ENCODE results near the gene GSK3B. TPM values are rescaled to one million over a fixed set of nuclear protein-coding genes. Genes with fewer than 3 reads are reported as not detected.

The GSK3B gene
- total RNA-seq, 1 experiment from 2014 or later, result 50.0 TPM

DNA sequence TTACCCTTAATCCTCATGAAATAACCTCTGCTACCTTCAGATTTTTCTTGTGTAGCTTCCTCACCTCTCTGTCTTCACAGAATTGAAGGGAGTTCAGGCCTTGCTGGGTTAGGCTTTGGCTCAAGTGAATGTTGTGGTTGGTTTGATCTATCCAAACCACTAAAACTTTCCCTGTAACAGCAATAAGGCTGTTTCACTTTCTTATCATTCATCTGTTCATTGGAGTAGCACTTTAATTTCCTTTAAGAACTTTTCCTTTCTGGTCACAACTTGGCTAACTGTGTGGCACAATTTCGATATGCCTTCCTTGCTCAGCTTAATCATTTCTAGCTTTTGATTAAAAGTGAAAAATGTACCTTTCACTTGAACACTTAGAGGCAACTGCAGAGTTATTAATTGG, 182.5 kb downstream of the GSK3B start:
- RAD21 ChIA-PET (ENCODE audit: low non-redundant PET in 1 of 2, low total read pairs in 2 of 2, uncharacterized antibody in 2 of 2, unreplicated experiment in 2 of 2), result no interaction called here
- no TSS peak for BruUV-seq (replicated peaks)

More for the DNA sequence above, 182.5 kb downstream of the GSK3B start:
- Histone ChIP-seq H3K9ac (ENCODE audit: low read length) (no peak overlapping the region), H3K4me3 (replicated peaks in 1 of 2; ENCODE audit: low read depth in 1 of 2, low read length in 2 of 2) (no peak overlapping the region), H3K27ac (ENCODE audit: low read depth, low read length) (no peak overlapping the region), H2AFZ (ENCODE audit: low read depth, low read length, poor library complexity, severe bottlenecking) (no peak overlapping the region), H3K27me3 (ENCODE audit: insufficient read depth, low read length) (no peaks in the 10 kb centered on the region), H3K9me2 (ENCODE audit: insufficient read depth) (no peaks in the 10 kb centered on the region), H4K20me1 (ENCODE audit: insufficient read depth) (0 out of 2 replicates have a peak, but pooled peaks cover 5% of the 10 kb centered on the region), H3K9me3 (ENCODE audit: control insufficient read depth in 1 of 2, insufficient read depth in 1 of 2, low read depth in 1 of 2, low read length in 2 of 2) (no peaks in the 10 kb centered on the region), H3K4me2 (ENCODE audit: low read length) (no peak overlapping the region), H3K36me3 (ENCODE audit: control insufficient read depth in 1 of 2, insufficient read depth in 2 of 2, low read length in 2 of 2) (no peaks in the 10 kb centered on the region), H3K4me1 (ENCODE audit: control insufficient read depth in 1 of 2, insufficient read depth in 2 of 2, low read length in 2 of 2) (no peaks in the 10 kb centered on the region), H3K79me2 (ENCODE audit: insufficient read depth, low read length) (no peaks in the 10 kb centered on the region)
- no peak for TF ChIP-seq POLR2A (IDR thresholded peaks at IDR 0.05; ENCODE audit: borderline replicate concordance, extremely low read depth, insufficient read depth, insufficient read length)
- TF ChIP-seq RAD21 (IDR thresholded peaks at IDR 0.05; ENCODE audit: low read depth), result no peak
- TF ChIP-seq, protein P1, sequence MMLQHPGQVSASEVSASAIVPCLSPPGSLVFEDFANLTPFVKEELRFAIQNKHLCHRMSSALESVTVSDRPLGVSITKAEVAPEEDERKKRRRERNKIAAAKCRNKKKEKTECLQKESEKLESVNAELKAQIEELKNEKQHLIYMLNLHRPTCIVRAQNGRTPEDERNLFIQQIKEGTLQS (IDR thresholded peaks at IDR 0.05), result no peak
- TF ChIP-seq CBX3 (IDR thresholded peaks at IDR 0.05; ENCODE audit: low read depth), result no peak
- no peak for TF ChIP-seq ZFX (IDR thresholded peaks at IDR 0.05)
- no peak for TF ChIP-seq SRF (IDR thresholded peaks at IDR 0.05; ENCODE audit: low read depth)
- TF ChIP-seq, protein P2, sequence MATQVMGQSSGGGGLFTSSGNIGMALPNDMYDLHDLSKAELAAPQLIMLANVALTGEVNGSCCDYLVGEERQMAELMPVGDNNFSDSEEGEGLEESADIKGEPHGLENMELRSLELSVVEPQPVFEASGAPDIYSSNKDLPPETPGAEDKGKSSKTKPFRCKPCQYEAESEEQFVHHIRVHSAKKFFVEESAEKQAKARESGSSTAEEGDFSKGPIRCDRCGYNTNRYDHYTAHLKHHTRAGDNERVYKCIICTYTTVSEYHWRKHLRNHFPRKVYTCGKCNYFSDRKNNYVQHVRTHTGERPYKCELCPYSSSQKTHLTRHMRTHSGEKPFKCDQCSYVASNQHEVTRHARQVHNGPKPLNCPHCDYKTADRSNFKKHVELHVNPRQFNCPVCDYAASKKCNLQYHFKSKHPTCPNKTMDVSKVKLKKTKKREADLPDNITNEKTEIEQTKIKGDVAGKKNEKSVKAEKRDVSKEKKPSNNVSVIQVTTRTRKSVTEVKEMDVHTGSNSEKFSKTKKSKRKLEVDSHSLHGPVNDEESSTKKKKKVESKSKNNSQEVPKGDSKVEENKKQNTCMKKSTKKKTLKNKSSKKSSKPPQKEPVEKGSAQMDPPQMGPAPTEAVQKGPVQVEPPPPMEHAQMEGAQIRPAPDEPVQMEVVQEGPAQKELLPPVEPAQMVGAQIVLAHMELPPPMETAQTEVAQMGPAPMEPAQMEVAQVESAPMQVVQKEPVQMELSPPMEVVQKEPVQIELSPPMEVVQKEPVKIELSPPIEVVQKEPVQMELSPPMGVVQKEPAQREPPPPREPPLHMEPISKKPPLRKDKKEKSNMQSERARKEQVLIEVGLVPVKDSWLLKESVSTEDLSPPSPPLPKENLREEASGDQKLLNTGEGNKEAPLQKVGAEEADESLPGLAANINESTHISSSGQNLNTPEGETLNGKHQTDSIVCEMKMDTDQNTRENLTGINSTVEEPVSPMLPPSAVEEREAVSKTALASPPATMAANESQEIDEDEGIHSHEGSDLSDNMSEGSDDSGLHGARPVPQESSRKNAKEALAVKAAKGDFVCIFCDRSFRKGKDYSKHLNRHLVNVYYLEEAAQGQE (IDR thresholded peaks at IDR 0.05; ENCODE audit: low read depth), result no peak
- TF ChIP-seq EZH2phosphoT487 (IDR thresholded peaks at IDR 0.05; ENCODE audit: borderline replicate concordance), result no peak
- TF ChIP-seq SIN3A (IDR thresholded peaks at IDR 0.05; ENCODE audit: low read depth), result no peak
- TF ChIP-seq POLR2AphosphoS5 (IDR thresholded peaks at IDR 0.05; ENCODE audit: low read depth, low read length), result no peak
- TF ChIP-seq, protein P3, sequence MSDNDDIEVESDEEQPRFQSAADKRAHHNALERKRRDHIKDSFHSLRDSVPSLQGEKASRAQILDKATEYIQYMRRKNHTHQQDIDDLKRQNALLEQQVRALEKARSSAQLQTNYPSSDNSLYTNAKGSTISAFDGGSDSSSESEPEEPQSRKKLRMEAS (IDR thresholded peaks at IDR 0.05), result no peak
- no peak for TF ChIP-seq YY1 (IDR thresholded peaks at IDR 0.05; ENCODE audit: extremely low read depth, insufficient replicate concordance, low read depth, low read length)
- TF ChIP-seq SP1 (IDR thresholded peaks at IDR 0.05; ENCODE audit: low read depth), result no peak
- TF ChIP-seq, protein P4, sequence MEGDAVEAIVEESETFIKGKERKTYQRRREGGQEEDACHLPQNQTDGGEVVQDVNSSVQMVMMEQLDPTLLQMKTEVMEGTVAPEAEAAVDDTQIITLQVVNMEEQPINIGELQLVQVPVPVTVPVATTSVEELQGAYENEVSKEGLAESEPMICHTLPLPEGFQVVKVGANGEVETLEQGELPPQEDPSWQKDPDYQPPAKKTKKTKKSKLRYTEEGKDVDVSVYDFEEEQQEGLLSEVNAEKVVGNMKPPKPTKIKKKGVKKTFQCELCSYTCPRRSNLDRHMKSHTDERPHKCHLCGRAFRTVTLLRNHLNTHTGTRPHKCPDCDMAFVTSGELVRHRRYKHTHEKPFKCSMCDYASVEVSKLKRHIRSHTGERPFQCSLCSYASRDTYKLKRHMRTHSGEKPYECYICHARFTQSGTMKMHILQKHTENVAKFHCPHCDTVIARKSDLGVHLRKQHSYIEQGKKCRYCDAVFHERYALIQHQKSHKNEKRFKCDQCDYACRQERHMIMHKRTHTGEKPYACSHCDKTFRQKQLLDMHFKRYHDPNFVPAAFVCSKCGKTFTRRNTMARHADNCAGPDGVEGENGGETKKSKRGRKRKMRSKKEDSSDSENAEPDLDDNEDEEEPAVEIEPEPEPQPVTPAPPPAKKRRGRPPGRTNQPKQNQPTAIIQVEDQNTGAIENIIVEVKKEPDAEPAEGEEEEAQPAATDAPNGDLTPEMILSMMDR (IDR thresholded peaks at IDR 0.05 in 2 of 3, conservative IDR thresholded peaks at IDR 0.05 in 1 of 3; ENCODE audit: borderline replicate concordance in 1 of 3, insufficient read depth in 1 of 3, low read depth in 2 of 3, low read length in 2 of 3), result no peak
- TF ChIP-seq ZNF274 (IDR thresholded peaks at IDR 0.05; ENCODE audit: low read depth, low read length), result no peak
- TF ChIP-seq EGR1 (IDR thresholded peaks at IDR 0.05; ENCODE audit: low read depth), result no peak
- TF ChIP-seq TCF7L2 (IDR thresholded peaks at IDR 0.05; ENCODE audit: borderline replicate concordance, extremely low read depth, insufficient read depth, insufficient read length), result no peak
- no peak for TF ChIP-seq JUND (IDR thresholded peaks at IDR 0.05)
- POLR2A ChIA-PET, result no interaction called here
- intact Hi-C loops (cut with micrococcal nuclease), result no loop called here
- DNase-seq (ENCODE audit: low read depth, low spot score) (no peak), ATAC-seq (no peak)
- CTCF ChIA-PET, result no interaction called here

Data from HCT116 (cell line).